GM19238 (cell line): ENCODE data around the gene PKNOX2.

Experiments used
- DNase-seq: peaks from one replicate; pipeline ENCODE4 v3.0.0; 2011; ENCODE audit warnings: low spot score; ENCODE audit not compliant: insufficient read length

PKNOX2 gene

DNA sequence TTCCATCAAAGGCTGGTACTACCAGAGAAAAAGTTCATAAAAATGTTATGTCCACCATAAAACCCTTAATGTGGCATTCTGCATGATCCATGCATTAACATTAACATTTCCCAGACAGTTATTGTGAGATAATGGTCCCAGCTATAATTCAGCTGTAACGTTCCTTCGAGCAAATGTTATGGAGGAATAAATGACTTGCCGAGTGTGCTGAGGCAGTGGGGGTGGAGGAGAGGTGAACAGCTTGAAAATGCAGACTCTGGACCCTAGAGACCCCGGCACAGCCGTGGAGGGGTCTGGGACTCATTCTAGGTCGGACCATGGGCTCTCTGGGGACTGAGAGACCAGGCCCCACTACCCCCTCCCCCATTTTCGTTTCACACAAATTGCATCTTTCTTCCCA lies 141.9 kb downstream of the PKNOX2 start:
- no peak for DNase-seq

DNA sequence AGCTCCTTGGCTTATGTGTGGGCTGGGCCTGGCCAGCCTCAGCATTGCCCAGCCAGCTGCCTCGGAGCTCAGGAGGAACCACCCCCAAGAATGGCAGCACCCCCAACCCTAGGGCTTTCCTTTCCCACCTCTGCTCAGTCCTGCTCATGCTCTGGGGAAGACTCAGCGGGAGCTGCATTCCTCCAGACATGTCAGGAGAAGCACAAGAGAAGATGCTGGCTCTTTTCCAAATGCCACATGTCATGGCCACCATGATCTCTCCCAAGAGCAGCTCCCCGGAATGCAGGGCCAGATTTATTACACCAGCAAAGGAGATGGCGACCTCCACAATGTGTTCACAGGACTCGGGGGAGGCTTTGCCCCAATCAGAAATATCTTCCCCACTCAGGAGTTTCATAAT lies 143.7 kb downstream of the PKNOX2 start:
- no peak for DNase-seq

DNA sequence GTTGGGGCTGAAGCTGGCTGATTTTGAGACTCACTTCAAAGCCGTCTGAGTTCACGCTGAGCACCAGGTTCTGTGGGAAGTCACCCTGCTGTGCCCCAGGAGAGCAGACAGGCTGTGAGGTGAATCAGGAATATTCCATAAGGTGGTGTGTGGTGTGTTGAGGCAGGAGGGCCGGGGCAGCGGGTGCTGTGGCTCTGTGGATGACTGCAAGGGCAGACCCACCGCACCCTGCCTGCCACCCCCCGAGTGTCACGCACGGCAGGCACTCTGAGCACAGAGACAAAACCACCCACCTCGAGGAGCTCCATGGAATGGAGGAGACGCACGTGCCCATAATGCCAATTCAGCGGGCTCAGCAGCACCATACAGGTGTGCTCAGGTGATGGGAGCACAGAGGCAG lies 147.8 kb downstream of the PKNOX2 start:
- DNase-seq, result no peak

DNA sequence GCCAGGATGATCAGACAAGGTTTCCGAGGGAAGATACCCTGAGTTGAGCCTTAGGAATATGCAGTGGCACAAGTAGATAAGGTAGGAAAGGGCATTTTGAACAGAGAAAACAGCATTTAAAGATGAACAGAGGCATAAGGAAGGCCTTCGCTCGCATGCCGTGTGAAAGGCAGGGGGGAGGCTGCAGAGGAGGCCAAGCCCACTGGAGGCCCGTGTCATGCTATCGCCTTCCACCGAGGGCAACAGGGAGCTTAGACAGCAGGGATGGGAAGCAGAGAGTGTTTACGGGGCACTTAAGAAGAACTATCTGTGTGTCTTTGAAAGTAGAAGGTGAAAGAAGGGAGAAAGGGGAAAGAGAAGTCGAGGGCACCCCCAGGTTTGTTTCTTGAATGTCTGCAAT lies 148.3 kb downstream of the PKNOX2 start:
- DNase-seq, result no peak

DNA sequence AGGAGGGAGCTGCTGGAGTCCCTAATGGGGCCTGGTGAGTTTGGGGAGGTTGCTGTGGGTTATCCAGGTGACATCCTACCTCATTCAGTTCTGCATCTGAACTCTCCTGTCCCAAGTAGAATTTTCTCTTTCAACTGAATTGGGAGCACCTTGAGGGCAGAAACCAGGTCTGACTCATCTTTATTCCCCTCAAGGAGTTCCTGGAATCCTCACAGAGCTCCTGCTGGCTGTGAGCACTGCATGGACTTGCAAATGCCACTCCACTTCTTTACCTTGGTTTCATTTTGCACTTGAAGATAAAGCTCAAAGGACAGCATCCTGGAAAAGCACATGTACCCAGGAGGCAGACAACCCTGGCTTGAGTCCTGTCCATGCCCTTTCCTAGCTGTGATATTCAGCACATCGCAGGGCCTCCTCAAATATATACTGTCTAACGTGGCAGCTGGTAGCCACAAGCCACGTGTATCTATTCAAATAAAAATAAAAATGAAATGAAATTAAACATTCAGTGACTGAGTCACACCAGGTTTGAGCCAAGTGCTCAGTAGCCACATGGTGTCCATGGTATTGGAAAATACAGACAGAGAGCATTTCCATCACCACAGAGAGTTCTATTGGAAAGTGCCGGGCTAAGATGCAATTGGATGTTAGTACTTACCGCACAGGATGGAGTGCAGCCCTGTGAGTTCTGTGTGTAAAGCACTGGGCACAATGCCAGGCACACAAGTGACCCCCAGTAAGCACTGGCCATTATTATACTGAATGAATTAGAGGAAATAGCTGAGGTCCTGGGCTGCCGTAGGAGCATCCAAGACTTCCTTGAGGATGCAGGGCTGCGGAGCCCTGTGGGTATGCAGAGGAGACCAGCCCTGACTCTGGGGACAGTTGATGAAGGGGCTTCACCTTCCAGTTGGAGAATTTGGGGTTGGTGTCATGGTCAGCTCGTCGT lies 149.0 kb downstream of the PKNOX2 start:
- no peak for DNase-seq

DNA sequence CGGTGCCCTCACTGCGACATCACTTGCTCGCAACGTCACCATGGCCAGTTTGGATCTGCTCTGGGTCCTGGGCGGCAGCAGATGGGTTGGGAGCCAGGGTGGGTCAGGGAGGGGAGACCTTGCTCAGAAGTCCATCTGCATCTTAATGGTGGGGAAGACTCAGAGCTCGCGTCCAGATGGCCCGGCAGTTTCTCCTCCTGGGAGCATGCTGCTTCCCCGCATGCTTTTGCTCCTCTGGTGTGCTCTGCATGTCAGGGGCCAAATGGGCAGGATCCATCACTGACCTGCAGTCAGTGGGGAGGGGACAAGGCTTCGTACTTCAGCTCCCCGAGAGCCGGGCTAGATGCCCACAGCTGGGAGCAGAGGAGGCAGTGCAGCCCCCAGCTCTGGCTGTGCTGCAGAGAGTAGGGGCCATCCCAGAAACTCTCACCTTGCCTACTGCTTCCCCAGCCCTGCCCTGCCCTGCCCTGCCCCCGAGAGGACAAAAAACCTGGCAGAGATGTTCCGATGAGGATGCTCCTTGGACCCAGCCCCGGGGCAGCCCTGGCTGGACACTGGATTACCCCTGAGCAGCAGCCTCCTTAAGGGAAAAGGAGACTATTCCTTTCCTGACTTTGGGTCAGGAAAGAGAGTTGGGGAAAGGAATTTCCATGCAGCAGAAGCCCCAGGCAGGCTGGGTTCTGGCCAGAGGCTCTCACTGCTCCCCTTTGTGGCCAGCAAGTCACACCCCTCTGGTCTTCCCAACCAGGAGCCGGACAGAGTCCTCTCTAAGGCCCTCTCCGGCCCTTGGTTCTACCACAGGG lies 149.9 kb downstream of the PKNOX2 start:
- DNase-seq, result no peak

DNA sequence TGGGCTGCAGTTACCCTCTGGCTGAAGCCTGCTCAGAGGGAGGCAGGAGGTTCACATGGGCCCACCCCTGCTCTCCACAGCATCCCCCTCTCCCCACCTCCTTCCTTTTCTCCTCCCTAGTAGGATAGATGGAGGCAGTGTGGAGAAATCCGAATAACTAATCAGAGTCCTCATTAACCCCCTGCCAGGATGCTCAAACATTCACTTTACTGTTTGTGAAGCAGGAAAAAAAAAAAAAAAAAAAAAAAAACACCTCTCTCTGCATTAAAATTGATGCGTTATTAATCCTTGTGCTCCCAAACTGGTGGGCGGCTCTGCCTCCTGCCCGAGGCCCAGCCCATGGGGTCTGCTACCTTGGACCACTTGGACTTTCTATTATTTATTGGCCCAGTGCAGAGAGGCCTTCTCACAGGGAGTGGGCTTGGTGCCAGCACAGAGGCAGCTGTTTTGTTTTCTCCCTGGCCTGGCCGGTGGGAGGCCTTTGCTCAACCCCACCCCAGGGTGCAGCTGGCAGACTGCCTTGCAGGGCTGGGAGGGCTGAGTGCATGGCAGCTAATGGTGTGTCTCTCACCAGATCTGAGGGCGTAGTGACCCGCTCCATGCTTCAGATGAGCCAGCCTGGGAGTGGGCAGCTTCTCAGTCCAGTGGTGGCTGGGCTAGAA lies 150.7 kb downstream of the PKNOX2 start:
- DNase-seq, result no peak

DNA sequence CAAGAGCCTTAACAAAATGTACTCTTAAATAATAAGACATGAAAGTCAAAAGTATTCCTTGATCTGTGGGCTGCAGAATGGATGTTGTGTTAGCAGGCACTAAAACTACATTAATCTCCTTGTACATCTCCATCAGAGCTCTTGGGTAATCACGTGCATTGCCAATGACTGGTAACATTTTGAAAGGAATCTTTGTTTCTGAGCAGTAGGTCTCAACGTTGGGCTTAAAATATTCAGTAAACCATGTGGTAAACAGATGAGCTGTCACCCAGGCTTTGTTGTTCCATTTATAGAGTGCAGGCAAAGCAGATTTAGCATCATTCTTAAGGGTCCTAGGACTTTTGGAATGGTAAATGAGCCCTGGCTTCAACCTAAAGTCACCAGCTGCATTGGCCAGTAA lies 152.9 kb downstream of the PKNOX2 start:
- no peak for DNase-seq

DNA sequence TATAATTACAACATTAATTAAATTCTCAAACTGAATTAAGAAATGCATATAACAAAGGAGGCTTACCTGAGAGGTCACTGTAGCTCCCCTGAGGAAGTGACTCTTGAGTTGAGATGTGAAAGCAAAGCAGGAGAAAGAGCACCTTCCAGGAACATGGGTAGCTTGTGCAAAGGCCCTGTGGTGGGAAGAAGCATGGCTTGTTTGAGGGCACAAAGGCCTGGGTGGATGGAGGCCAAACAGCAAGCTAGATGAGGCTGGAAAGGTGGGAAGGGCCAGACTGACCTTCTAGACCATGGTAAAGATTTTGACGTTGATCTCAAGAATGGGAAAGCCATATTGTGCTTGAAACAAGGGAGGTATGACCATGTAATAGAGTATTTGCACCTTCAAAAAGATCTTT lies 155.1 kb downstream of the PKNOX2 start:
- no peak for DNase-seq

DNA sequence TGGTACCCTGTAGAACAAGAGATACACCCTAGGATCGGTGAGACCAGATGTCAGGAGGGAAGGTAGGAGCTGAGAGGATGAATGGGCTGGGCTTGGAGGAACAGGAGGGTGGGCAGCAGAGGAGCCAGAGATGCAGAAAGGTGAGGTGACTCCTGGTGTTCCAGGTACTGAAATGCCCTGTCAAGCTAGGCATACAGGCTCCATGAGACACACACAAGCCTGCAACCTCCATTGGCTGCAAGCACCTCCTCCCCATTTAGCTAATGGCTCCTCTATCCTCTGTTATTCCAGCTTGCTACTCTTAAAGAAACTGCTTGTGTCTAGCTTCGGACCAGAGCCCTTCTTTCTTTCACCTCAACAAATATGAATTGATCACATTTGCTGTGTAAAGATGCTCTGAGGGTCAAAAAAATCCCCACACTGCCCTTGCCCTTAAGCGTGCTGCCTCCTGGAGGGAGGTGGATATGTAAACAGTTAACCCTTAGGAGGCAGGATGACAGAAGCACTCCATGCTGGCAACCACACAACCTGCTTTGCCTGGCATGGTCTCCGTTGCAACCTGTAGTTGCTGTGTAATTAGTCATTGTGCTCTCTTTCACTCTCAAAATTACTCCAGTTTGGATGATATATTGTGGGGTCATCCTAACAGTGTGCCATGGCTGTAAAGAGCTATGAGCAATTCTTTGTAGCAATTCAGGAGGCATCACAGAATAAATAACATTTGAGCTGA lies 156.0 kb downstream of the PKNOX2 start:
- no peak for DNase-seq

DNA sequence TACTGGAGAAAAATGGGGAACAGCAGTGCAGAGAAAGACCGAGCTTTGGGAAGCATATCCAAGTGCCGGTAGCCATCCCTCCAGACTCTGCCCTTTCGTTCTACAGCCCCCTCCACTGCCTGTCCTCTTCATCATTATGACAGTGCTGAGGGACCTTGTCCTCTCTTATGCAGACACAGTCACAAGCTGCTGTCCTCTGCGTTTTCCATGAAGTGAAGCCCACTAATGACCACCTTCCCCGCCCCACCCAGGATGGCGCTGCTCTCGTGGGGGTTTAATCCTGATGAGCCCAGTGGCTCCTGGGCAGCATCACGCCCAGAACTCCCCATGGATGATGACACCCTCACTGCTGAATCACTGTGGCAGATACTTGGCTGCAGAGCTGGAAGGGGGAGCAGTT lies 157.7 kb downstream of the PKNOX2 start:
- DNase-seq, result no peak

DNA sequence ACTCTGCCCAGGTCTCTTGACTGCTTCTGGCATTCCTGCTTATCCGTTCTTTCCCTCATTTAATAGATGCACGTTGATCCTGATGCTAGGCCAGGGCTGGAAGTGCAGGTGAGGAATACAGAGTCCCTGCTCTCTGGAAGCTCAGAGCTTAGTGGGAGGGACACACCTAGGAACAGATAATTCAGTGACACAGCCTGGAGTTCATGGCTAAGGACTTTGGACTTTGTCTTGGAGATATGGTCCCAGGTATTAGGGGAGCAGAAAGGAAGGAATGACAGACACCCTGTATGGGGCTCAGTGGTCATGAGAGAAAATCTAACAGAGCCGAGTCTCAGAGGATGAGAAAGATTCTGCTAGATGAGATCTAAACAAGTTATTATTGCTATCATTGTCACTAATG lies 160.6 kb downstream of the PKNOX2 start:
- DNase-seq, result no peak

DNA sequence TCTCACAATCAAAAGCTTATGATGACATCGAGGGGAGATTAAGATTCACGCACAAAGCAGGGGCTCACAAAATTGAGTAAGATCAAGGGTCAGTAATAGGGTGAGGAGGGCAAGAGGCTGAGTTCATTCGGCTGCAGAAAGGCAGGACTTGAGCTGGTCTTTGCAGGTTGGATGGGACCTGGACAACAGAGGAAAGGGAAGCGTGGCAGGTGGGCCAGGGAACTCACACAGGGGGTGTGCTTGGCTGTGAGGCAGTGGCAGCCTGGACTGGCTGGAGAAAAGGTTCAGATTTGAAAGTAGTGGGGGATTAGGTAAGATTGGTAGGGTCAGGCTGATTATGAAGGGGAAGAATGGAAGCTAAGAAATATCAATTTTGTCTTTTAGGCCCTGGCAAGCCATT lies 161.6 kb downstream of the PKNOX2 start:
- DNase-seq, result no peak

DNA sequence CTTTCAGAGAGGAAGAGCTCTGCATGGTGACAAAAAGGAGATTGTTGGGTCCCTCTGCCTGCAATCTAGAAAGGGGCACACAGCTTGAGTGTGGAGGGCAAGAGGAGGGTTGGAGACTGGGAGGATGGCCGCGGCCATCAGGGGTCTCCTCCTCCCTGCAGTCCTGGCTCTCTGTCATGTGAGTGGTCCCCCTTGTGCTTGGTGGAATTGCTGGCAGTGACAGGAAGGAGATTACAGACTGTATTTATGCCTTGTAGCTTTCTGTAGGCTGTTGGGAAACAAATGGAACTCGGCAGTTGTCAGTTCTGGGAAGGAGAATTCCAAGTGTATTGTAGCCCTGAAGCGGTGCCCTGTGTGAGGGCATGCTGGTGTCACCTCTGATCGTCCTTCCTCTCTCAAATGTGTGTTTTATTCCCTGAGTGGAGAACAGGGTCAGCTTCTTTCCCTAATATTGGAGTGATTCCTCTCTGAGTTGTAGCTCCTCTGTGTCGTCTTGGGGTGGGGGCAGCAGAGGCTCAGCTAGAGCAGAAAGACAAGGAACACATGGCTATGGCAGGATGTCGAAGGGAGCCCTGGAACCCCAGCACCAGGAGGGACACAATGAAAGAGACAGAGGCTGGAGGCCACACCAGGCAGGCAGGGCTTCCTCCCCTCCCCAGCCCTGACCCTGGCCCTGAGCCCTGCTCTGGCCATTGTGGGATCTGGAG lies 163.1 kb downstream of the PKNOX2 start:
- no peak for DNase-seq

DNA sequence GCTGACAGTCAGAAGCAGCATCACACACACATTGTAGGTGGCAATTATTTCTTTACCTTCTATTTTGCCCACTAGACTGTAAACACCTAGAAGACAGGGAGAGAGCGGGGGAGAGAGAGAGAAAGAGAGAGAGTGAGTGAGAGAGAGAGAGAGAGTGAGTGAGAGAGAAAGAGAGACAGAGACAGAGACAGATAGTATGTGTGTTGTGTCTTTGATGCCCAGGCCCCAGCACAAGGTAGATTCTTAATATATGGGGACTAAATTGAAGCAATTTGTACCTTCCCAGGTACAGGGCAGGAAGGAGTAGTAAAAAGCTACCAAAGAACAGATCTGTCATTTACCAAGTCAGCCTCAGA lies 163.7 kb downstream of the PKNOX2 start:
- no peak for DNase-seq

DNA sequence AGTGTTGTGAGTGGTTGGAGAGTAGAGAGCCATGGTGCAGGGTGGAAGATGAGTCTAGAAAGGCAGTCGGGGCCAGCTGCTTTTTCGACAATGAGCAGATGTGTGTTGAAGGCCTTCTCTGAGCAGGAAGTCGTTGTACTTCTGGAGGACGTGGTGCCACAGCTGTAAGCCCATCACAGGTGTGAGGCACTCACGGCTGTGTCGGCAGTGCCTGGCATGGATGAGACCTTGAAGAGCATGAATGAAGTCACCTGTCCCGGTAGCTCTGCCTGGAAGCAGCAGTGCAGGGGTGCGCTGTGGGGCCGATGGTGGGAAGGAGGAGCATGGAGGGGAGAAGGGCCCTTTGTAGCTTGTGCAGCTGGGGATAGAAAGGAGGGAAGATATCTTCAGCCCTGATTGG lies 165.2 kb downstream of the PKNOX2 start:
- DNase-seq, result no peak

DNA sequence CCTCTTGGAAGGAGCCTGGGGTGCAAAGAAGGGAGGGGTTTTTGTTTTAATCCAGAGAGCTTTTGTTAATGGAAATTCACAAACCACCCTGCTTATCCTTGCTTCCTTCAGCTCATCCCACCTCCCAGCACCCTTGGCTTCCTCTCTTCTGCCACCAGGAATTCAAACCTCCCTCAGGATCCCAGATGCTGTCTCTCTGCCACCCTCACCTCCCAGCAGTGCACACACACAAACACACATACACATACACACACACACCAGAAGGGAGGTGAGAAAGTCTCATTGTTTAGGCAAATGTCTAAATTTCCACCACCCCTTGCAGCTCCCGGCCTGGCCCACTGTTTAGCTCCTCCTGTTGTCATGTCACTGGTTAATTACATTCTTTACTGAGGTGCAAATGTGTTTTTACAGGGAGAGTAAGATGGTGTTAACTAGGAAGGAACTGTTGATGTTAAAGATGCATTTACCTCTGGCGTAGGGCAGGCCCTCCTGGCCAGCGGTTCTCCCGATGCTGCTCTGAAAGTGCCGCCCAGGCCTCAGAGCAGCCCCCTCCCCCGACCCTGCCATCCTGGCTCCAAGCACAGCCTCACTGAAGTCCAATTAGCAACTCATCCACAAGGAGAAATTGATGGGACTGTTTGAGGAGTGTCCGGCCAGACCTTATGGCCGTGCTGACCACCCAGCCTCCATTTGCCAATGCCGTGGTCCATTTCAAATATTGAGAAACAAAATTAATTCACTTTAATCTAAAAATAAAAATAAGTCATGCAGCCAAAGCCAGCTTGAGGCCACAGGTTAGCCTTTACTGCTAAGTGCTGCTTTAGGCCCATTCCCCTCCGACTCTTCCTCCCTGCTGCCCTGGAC lies 166.1 kb downstream of the PKNOX2 start:
- DNase-seq, result no peak

DNA sequence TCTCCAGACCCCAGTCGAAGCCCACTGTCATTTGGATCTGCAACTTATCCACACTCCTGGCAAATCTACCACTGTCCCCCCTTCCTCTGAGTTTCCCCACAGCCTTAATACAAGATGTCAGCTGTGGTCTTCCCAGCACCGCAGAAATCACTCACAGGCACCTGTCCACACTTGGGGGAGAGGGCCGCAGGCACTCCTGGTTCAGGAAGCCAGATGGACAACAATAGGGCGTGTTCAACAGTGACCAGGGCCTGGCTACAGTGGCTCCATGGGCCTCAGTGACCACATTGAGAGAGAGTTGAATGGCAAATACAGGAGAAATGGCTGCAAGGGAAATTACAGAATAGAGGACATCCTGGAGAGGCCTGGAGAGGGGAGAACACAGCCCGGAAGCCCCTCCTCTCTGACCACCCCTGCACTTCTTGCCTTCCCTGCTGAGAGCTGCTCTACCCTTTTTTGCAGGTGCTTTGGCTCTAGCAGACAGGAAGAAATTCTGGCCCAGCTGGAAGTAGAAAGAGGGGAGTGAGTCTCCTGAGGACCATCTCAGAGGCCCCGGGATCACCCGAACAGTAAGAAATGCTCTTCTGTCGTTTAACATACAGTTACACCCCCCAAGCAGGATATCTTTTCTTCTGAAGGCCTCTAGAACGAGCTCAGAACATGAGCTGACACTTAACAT lies 166.9 kb downstream of the PKNOX2 start:
- DNase-seq, result no peak

DNA sequence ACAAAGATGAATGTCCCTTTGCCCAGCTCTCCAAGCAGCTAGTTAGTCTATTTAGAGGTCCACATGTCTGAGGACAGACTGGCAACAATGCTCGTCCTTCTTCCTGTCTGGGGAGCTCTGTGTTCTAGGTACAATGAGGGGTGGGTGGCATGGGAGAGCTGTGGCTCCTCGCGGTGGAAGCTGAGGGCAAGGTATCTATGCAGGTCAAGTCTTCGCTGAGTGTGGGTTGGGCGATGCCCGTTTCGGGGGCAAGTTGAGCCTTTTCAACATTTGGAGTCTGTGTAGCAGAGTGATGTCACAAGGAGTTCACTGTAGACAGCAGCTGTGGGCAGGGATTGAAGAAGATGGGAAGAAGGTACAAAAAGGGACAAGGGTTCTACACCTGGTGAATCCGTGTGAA lies 168.3 kb downstream of the PKNOX2 start:
- DNase-seq, result no peak
